ENCODE results near the gene ERICH6B. TPM values are rescaled to one million over a fixed set of nuclear protein-coding genes. Genes with fewer than 3 reads are reported as not detected.

Gene ERICH6B
- polyA plus RNA-seq, 3 donors, result 1.1 to 1.5 (median 1.1) TPM

- DNase-seq (ENCODE audit: low read depth in 3 of 3, low spot score in 2 of 3), result no peak
These were observed 106.8 kb downstream of the ERICH6B start for GRCh38 chr13:45508776-45509175.

- no peak for DNase-seq (ENCODE audit: low read depth in 3 of 3, low spot score in 2 of 3)
These were observed 108.7 kb downstream of the ERICH6B start for GRCh38 chr13:45506811-45507210.

- DNase-seq (ENCODE audit: low read depth in 3 of 3, low spot score in 2 of 3), result no peak
These were observed 111.9 kb downstream of the ERICH6B start for GRCh38 chr13:45503658-45504057.

- no peak for DNase-seq (ENCODE audit: low read depth in 3 of 3, low spot score in 2 of 3)
These were observed 114.4 kb downstream of the ERICH6B start for GRCh38 chr13:45501175-45501526.

- no peak for DNase-seq (ENCODE audit: low read depth in 3 of 3, low spot score in 2 of 3)
These were observed 114.9 kb downstream of the ERICH6B start for GRCh38 chr13:45500492-45501174.

GRCh38 chr13:45496942-45497341, 118.6 kb downstream of the ERICH6B start:
- no peak for DNase-seq (ENCODE audit: low read depth in 3 of 3, low spot score in 2 of 3)

GRCh38 chr13:45492538-45492937, 123.0 kb downstream of the ERICH6B start:
- no peak for DNase-seq (ENCODE audit: low read depth in 3 of 3, low spot score in 2 of 3)

Other genes starting within 250 kb of the ERICH6B start
- 10 to 100 TPM; 26.8 to 28.3 (median 27.7) TPM for gene SLC25A30, start 197.4 kb downstream of the ERICH6B start, polyA plus RNA-seq (ENCODE audit: insufficient read length in 3 of 3)
- gene COG3, start 150.8 kb downstream of the ERICH6B start, polyA plus RNA-seq (ENCODE audit: insufficient read length in 3 of 3), result 10 to 100 TPM; 30.5 to 33.1 (median 31.9) TPM
- gene CBY2, start 86.6 kb upstream of the ERICH6B start, polyA plus RNA-seq (ENCODE audit: insufficient read length in 3 of 3), result under 1 TPM; 0.44 to 0.91 (median 0.57) TPM
- gene SIAH3, start 236.0 kb upstream of the ERICH6B start, polyA plus RNA-seq (ENCODE audit: insufficient read length in 3 of 3), result under 1 TPM; 0.79 to 0.91 (median 0.85) TPM

Data from right renal cortex interstitium (tissue), 3 donors.